Endothelial cell of umbilical vein (primary cell): ENCODE measurements around the gene LIN28B. TPM values are rescaled to one million over a fixed set of nuclear protein-coding genes. Genes with fewer than 3 reads are reported as not detected.

Source experiments
- BruUV-seq: library from RNA; stranded (reverse); fragments of 400-500 nt; replicated peaks from 2 replicates; lab custom pipeline; 2021; lab: Mats Ljungman, UMichigan
- CTCF ChIA-PET: fragments of 300-600, 350-600 bp; sonication (Branson Sonifier 250); formaldehyde crosslinking; loops from one replicate; lab custom pipeline; 2021; ENCODE audit warnings: antibody characterized with exemption, inconsistent platforms; lab: Charles Lee
- POLR2A ChIA-PET: fragments of 300-600, 350-600 bp; sonication (Branson Sonifier 250); formaldehyde crosslinking; loops from one replicate; lab custom pipeline; 2021; ENCODE audit warnings: antibody characterized with exemption, inconsistent platforms; lab: Charles Lee
- DNase-seq: peaks from one replicate; pipeline ENCODE4 v3.0.0-alpha.2; 2011; ENCODE audit warnings: low read depth, low spot score
- FAIRE-seq: peaks from 2 replicates; lab custom pipeline; 2011; peaks lifted over from hg19 to GRCh38; lab: Jason Lieb, UNC
- H2AFZ ChIP-seq: 2 replicates; pipeline ENCODE4 v1.6.0; 2012; ENCODE audit warnings: low read depth, low read length, control low read depth, inconsistent platforms
- H3K27ac ChIP-seq: 2 replicates; pipeline ENCODE4 v1.5.1; 2011; ENCODE audit warnings: low read depth, mild to moderate bottlenecking, control low read depth, low read length, moderate library complexity; ENCODE audit not compliant: insufficient read depth
- H3K27me3 ChIP-seq, 2 experiments: 2 replicates each; pipeline versions ENCODE4 v1.6.0 to v1.6.1; 2011; ENCODE audit warnings: low read length in 2 of 2, mixed read lengths in 1 of 2; ENCODE audit not compliant: control insufficient read depth in 2 of 2, insufficient read depth in 2 of 2
- H3K36me3 ChIP-seq, 2 experiments: 2 replicates in 1 of 2; 3 replicates in 1 of 2; pipeline ENCODE4 v1.5.1; 2011; ENCODE audit warnings: low read length in 2 of 2, mild to moderate bottlenecking in 1 of 2, moderate library complexity in 1 of 2; ENCODE audit not compliant: control insufficient read depth in 2 of 2, insufficient read depth in 2 of 2; ENCODE audit errors: extremely low read depth in 1 of 2
- H3K4me1 ChIP-seq: 3 replicates; pipeline ENCODE4 v1.5.1; 2011; ENCODE audit warnings: mild to moderate bottlenecking, low read length; ENCODE audit not compliant: control insufficient read depth, insufficient read depth; ENCODE audit errors: extremely low read depth
- H3K4me2 ChIP-seq: 2 replicates; pipeline ENCODE4 v1.6.1; 2011; ENCODE audit warnings: low read length, control low read depth, mixed read lengths; ENCODE audit not compliant: insufficient read depth
- H3K4me3 ChIP-seq, 3 experiments: fragments of 200-600 bp in 1 of 3; sonication (generic), shearing (Covaris generic) in 1 of 3; replicated peaks in 1 of 3; 2 replicates each; pipeline ENCODE4 v1.5.1; 2011 to 2016; ENCODE audit warnings: control low read depth in 3 of 3, low read length in 3 of 3, mild to moderate bottlenecking in 2 of 3, inconsistent platforms in 1 of 3, low read depth in 1 of 3, moderate library complexity in 1 of 3; ENCODE audit not compliant: insufficient read depth in 1 of 3
- H3K79me2 ChIP-seq: 2 replicates; pipeline ENCODE4 v1.6.0; 2012; ENCODE audit warnings: low read length, inconsistent platforms; ENCODE audit not compliant: control insufficient read depth, insufficient read depth
- H3K9ac ChIP-seq: replicated peaks from 2 replicates; pipeline ENCODE3; 2011; ENCODE audit warnings: low read length, control low read depth; ENCODE audit not compliant: insufficient read depth; ENCODE audit errors: extremely low read depth
- H3K9me1 ChIP-seq: replicated peaks from 3 replicates; pipeline ENCODE4 v1.6.0; 2011; ENCODE audit warnings: mild to moderate bottlenecking, low read length; ENCODE audit not compliant: control insufficient read depth, insufficient read depth; ENCODE audit errors: extremely low read depth
- H3K9me3 ChIP-seq: replicated peaks from 2 replicates; pipeline ENCODE4 v1.5.1; 2012; ENCODE audit warnings: low read length, inconsistent platforms; ENCODE audit not compliant: control insufficient read depth, insufficient read depth
- H4K20me1 ChIP-seq: replicated peaks from 2 replicates; pipeline ENCODE3; 2011; ENCODE audit warnings: mild to moderate bottlenecking, low read length; ENCODE audit not compliant: control insufficient read depth, insufficient read depth; ENCODE audit errors: extremely low read depth
- EZH2 ChIP-seq: IDR thresholded peaks from 2 replicates; pipeline ENCODE4 v1.6.1; 2012; ENCODE audit warnings: borderline replicate concordance, low read depth, mild to moderate bottlenecking, moderate library complexity, low read length, inconsistent platforms; ENCODE audit not compliant: severe bottlenecking
- FOS ChIP-seq: IDR thresholded peaks from 2 replicates; pipeline ENCODE4 v1.6.1; 2011; ENCODE audit warnings: mild to moderate bottlenecking, low read length, moderate library complexity, borderline replicate concordance; ENCODE audit not compliant: insufficient read depth
- GATA2 ChIP-seq: IDR thresholded peaks from 2 replicates; pipeline ENCODE4 v1.7.0; 2011; ENCODE audit warnings: low read depth, mild to moderate bottlenecking, moderate library complexity, mixed read lengths, low read length; ENCODE audit not compliant: insufficient read length, insufficient read depth
- JUN ChIP-seq: IDR thresholded peaks from 2 replicates; pipeline ENCODE4 v1.6.1; 2011; ENCODE audit warnings: borderline replicate concordance, low read depth; ENCODE audit not compliant: insufficient read length, insufficient read depth
- MYC ChIP-seq: IDR thresholded peaks from one replicate; pipeline ENCODE4 v1.6.1; 2011; ENCODE audit warnings: mild to moderate bottlenecking, low read depth, low read length
- POLR2A ChIP-seq: IDR thresholded peaks from 2 replicates; pipeline ENCODE4 v1.6.1; 2012; ENCODE audit warnings: low read depth, mild to moderate bottlenecking, control low read depth, low read length
- POLR2AphosphoS5 ChIP-seq: IDR thresholded peaks from 2 replicates; pipeline ENCODE4 v1.6.1; 2012; ENCODE audit warnings: low read depth, mild to moderate bottlenecking, control low read depth, low read length, moderate library complexity; ENCODE audit not compliant: insufficient read depth
- dilution Hi-C: fragments of 300-500 bp; cut with MboI; formaldehyde crosslinking; loops from one replicate; pipeline ENCODE4 v1.15.0; 2019; ENCODE audit warnings: low sequenced_read_pairs; ENCODE audit not compliant: extremely low pct_ligation_motif_present
- intact Hi-C: fragments of 100-400 bp; cut with micrococcal nuclease; formaldehyde crosslinking; loops from one replicate; pipeline ENCODE4 v1.10.0; 2022
- polyA plus RNA-seq, 4 experiments: library from polyadenylated mRNA; depleted of rRNA in 3 of 4; stranded (reverse) in 3 of 4; unstranded in 1 of 4; fragments of >200 nt; gene quantifications; 2 replicates each; pipeline versions ENCODE4 v1.2.1 to v1.2.3, GENCODE V29; 2011 to 2012; ENCODE audit warnings: missing spikeins in 1 of 4
- total RNA-seq: library from RNA; stranded (reverse); gene quantifications from 2 replicates; pipeline ENCODE4 v1.2.3, GENCODE V29; 2021
- TF ChIP-seq, protein P1 (sequence below): IDR thresholded peaks from 2 replicates; pipeline ENCODE4 v1.6.1; 2011; ENCODE audit not compliant: insufficient read depth, insufficient read length
- TF ChIP-seq, protein P2 (sequence below), 2 donors: IDR thresholded peaks; 1 replicate in 1 of 2; 2 replicates in 1 of 2; pipeline ENCODE4 v1.5.1; 2011; ENCODE audit warnings: low read length in 2 of 2, mild to moderate bottlenecking in 2 of 2, moderate library complexity in 2 of 2, control low read depth in 1 of 2, inconsistent platforms in 1 of 2, low read depth in 1 of 2; ENCODE audit not compliant: insufficient read depth in 1 of 2; ENCODE audit errors: extremely low read depth in 1 of 2

The LIN28B gene
- total and polyA plus RNA-seq, 2 donors (not counting 3 experiments of a cell fraction or from before 2014, with no cell fraction given): not detected

- TF ChIP-seq GATA2 (no peak), POLR2A (no peak), JUN (no peak), POLR2AphosphoS5 (no peak), MYC (no peak), EZH2 (peak; percentile 91), FOS (no peak)
- TF ChIP-seq, protein P1, sequence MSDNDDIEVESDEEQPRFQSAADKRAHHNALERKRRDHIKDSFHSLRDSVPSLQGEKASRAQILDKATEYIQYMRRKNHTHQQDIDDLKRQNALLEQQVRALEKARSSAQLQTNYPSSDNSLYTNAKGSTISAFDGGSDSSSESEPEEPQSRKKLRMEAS: no peak
- TF ChIP-seq, protein P2, sequence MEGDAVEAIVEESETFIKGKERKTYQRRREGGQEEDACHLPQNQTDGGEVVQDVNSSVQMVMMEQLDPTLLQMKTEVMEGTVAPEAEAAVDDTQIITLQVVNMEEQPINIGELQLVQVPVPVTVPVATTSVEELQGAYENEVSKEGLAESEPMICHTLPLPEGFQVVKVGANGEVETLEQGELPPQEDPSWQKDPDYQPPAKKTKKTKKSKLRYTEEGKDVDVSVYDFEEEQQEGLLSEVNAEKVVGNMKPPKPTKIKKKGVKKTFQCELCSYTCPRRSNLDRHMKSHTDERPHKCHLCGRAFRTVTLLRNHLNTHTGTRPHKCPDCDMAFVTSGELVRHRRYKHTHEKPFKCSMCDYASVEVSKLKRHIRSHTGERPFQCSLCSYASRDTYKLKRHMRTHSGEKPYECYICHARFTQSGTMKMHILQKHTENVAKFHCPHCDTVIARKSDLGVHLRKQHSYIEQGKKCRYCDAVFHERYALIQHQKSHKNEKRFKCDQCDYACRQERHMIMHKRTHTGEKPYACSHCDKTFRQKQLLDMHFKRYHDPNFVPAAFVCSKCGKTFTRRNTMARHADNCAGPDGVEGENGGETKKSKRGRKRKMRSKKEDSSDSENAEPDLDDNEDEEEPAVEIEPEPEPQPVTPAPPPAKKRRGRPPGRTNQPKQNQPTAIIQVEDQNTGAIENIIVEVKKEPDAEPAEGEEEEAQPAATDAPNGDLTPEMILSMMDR (IDR thresholded peaks at IDR 0.05; ENCODE audit: extremely low read depth in 1 of 2, insufficient read depth in 1 of 2, low read depth in 1 of 2, low read length in 2 of 2): no peak
- no peaks in the 10 kb centered on the region for H4K20me1 ChIP-seq
- POLR2A ChIA-PET: no interaction called here
- H3K4me1 ChIP-seq: peaks cover 6% of the 10 kb centered on the region
- CTCF ChIA-PET: no interaction called here
- FAIRE-seq (no peak), DNase-seq (no peak)
- peaks cover 54 to 90% of the 10 kb centered on the region in 2 experiments for H3K27me3 ChIP-seq
- no peaks in the 10 kb centered on the region for H3K9me1 ChIP-seq
- no peak overlapping the region for H3K4me3 ChIP-seq
- intact Hi-C loops (no loop called here), dilution Hi-C loops (no loop called here)
- H3K9ac ChIP-seq: no peak overlapping the region
- no peaks in the 10 kb centered on the region for H3K36me3 ChIP-seq
- no peaks in the 10 kb centered on the region for H3K9me3 ChIP-seq
- BruUV-seq: no TSS peak
- H3K4me2 ChIP-seq: no peak overlapping the region
- H3K27ac ChIP-seq: no peak overlapping the region
- no peak overlapping the region for H2AFZ ChIP-seq
- H3K79me2 ChIP-seq: no peaks in the 10 kb centered on the region
Measured at GRCh38 chr6:104952911-104953399, 4.0 kb upstream of the LIN28B start.
